NCI-H146 treated with DMSO at 0.1 percent for 48 hours (cell line): ENCODE results near the gene ZNF407.

Source experiments
- DNase-seq: peaks from one replicate; lab custom pipeline; 2025; ENCODE audit not compliant: unreplicated experiment; lab: John Stamatoyannopoulos, UW

The ZNF407 gene

DNA sequence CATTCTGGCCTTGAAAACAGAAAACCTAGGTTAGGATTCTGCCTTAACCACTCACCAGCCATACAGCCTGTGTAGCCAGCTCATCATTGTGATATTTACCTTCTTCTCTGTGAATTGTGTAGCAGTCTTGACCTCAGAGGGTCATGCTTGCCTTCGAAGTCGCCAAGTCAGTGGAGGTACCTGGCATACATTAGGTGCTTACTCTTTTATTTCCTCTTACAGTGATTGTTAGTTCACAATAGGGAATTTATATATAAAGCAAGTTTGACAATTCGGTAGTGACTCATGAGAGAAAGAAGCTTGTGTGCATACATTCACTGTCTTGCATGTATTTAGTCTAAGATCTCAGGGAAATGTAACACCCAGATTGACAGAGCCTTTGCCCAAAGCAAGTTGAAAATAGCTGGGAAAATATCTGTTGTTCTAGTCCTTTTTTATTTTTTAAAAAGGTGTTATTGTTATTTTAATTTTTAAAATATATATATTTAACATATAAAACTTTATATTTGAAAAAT lies 320.7 kb downstream of the ZNF407 start:
- no peak for DNase-seq

DNA sequence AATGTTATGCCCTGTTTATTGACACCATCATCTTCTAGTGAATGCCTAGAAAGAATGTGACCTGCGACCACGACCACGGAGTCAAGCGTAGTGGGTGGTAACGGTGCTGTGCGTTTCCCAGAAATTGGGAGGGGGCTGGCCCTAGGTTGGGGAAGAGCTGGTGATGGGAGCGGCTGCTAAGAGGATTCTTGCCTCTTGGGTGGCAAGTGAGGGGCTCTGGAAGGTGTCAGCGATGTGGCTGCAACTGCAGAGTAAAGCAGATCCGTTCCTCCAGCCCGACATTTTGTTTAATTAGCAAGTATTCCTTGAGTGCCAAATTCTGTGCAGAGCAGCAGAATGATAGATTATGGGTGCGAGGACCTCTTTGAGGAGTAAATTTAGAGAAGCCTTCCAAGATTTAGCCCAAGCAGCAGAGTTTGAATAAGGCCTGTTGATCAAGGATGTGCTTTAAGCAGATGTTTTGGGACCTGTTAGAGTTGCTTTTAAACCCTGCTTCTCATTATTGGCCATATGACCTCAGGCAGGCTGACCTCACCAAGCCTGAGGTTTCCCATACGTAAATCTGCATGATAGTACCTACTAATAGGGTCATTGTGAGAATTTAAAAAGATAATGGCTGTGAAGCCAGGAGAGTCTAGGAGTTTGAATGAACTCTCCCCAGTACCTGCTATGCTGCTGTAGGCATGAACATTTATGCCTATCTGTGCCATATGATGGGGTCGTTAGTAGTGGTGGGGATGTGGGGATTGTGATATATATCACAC lies 323.6 kb downstream of the ZNF407 start:
- no peak for DNase-seq

DNA sequence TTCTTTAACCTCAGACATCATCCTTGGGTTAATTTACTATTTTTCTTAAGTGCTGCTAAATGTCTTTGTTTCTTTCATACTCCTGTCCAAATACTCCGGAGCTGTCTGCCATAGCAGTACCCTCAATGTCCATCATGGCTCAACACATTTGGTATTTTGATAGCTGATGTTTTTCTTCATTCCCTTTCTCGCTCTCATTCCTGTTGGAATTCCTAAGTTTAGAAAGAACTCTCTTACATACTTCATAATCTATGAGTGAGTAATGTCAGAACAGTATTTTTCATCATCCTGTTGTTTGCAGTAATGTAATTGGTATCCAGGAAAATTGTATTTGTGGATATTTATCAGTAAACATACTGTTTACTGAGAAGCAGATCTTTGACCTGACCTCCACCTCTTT lies 328.4 kb downstream of the ZNF407 start:
- no peak for DNase-seq

DNA sequence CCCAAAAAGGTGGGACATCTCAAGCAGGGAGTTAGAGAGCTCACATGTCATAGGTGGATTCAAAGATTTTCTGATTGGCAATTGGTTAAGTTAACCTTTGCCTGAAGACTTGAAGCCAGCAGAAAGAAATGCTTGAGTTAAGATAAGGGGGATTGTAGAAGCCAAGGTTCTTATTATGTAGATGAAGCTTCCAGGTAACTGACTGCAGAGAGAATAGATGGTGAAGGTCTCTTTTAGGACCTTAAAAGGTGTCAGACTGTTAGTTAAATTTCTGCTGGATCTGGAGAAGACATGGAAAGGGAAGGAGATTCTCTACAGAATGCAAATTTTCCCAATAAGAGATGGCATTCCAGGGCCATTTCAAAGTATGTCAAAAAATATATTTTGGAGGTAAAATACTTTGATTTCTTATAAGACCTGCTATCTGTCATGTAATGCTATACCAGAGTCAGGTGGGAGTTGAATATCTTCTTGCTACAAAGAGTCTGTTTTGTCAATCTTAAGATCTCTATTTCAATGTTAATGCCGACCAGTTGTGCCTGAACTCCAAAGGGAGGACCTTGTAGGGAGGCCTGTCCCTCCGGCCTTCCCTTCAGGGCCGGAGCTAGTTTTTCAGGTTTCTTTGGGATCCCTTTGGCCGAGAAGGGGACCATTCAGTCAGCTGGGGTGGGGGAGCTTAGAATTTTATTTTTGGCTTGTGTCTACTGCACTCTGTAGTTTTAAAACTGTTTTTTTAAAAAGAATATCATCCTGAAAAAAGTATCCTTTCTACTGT lies 330.7 kb downstream of the ZNF407 start:
- no peak for DNase-seq

DNA sequence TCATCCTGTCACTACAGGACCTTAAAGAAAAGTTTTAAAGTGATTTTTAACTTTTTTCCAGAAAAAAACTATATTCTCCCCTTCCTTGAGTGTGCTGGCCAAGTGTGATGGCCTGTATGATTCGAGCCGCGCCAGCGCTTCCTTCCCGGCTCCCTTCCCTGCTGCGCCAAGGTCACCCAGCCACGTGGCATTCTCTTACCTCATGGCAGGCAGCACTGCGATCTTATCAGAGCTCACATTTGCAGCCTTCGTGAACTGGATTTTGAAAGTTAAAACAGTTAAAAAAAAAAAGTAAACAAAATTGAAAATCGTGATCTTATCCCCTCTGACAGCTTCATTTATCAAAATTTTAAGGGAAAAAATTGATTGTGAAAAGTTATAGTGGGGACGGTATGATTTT lies 331.4 kb downstream of the ZNF407 start:
- no peak for DNase-seq

DNA sequence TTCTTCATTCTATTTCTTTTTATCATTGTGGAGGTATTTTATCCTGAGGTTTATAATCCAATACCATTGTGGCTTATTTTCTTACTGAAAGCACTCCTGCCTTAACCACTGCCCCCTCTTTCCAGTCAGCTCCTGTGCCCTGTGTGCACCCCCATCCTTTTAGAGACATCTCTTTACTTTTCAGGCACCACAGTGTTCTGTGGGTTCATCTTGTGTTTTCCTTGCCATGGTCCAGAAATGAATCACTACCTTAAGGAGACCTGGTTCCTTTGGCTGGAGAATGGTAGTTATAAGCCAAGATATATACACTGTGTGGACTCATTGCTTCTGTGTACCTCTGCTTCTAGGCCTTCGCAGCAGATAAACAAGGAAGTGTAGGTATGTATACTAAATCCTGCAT lies 332.9 kb downstream of the ZNF407 start:
- no peak for DNase-seq

DNA sequence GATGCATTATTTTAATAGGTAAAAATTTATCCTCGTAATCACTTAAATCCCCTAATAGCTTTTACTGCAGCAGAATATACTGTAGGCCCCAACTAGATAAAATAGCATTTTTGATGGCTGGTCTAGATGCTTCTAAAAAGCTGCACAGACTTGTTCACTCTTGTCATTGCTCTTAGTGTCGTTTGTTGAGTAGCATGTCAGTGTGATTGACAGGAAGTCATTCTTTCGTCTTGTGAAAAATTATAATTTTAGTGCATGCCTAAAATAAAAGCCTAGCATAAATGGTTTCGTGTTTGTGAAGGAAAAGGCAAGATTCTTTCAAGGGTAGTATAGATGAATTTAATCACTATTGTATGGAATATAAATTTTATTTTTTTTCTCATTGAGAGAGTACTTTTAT lies 336.3 kb downstream of the ZNF407 start:
- DNase-seq: no peak

DNA sequence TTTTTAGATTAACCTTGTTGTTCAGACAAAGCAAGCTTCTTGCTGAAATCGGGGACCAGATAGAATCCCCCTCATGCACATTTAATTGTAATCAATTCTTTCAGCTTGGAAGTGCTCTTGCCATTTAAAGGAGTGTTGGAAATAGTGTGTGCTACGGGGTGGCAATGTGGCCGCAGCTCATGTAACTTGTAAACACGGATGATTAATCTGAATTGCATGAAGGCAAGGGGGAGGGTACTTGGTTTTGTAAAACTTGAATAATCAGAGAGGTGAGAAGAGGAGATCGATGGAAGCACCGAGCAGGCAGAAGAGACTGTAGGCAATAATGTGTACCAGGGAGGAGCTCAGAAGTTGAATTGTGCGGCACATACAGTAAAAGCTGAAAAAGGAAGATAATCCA lies 337.8 kb downstream of the ZNF407 start:
- DNase-seq: no peak

DNA sequence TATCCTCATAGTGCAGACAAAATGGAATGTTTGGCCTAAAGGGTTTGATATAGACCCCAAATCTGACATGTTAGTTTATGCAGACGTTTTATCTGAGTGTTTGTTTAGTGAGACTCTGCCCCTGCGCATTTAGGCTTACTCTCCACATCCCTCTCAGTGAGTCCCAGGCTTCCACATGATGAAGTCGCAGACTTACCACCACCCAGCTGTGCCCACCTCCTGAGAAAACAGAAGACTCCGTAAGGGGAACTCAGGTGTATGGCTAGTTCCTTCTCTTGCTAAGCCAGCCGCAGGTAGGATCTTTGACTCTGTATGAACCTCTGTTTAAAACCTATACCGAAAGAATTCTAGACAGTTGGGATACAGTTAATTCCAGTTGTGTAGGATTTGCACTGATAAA lies 338.7 kb downstream of the ZNF407 start:
- DNase-seq: no peak

DNA sequence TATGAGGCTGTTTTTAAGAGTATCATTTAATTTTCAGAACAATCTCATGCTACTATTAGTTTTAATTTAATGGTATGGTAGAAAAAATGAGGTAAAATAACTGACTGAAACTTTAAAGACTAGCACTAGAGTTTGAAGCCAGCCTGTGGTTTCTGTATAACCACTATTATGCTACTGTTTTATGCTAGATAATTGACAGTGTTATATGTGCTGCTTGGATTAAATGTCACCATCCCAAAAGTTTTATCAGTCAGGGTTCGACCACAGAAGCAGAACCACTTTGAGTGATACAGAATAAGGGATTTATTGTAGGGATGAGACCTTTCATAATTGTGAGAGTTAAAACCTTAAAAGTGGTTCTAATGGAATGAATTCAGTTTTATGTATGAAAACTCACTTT lies 339.6 kb downstream of the ZNF407 start:
- DNase-seq: no peak

DNA sequence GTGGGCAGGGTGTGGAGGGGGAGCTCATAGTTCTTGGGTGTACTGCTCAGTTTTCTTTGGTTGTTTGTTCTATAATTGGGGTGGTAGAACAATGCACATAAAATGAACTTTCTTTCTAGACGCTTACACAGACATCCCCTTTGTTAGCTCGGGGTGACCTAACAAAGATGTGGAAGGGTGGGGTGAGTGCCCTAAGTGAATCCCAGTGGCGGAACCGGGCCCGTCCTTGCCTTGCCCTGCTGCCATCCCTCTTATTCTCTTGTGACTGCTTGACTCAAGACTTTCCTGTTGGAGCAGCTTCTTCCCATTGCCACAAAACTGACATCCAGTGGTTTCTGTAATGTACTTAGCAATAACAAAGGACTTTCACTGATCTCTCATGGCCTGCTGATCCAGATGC lies 343.2 kb downstream of the ZNF407 start:
- no peak for DNase-seq

DNA sequence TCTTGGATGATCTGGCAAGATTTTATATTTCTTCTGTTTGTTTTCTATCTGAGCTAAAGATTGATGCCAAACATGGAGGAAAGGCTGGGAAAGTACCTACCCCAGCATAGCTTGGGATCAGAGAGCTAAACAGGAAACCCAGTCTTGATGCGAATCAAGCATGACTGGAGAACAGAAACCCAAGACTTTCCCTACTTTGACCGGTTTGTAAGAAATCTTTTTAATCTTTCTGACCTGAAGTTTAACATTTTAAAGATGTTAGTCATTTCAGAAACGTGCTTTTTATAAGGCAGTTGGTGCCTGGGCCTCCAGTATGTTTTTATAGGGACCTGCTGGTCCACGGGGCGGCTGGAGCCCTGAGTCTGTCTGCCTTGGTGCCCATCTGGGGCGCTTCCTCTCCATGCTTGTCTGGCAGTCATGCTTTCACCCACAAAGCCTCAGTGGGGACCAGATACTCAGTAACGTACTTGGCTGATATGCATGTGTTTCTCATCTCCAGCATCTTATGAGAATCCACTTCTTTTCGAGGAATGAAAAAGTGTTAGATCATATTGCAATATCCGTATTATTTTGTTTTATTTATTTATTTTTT lies 344.7 kb downstream of the ZNF407 start:
- DNase-seq: no peak

DNA sequence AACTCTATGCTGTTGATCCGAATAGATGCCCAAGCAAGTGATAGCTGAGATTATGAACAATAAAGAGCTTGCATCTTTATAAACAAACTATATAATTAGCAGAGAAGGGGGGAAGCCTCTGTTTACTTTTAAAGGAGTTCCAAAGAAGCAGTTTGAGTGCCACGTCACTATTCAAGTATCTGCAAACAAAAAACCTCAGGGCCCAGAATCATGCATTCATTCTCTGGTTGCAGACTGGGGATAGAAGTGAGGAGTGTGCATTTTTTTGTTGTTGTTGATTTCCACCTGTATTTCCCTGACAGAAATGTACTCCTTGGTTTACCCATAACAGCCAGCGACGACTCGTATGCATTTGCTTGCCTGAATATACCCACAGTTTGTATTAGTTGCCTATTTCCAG lies 347.0 kb downstream of the ZNF407 start:
- no peak for DNase-seq

DNA sequence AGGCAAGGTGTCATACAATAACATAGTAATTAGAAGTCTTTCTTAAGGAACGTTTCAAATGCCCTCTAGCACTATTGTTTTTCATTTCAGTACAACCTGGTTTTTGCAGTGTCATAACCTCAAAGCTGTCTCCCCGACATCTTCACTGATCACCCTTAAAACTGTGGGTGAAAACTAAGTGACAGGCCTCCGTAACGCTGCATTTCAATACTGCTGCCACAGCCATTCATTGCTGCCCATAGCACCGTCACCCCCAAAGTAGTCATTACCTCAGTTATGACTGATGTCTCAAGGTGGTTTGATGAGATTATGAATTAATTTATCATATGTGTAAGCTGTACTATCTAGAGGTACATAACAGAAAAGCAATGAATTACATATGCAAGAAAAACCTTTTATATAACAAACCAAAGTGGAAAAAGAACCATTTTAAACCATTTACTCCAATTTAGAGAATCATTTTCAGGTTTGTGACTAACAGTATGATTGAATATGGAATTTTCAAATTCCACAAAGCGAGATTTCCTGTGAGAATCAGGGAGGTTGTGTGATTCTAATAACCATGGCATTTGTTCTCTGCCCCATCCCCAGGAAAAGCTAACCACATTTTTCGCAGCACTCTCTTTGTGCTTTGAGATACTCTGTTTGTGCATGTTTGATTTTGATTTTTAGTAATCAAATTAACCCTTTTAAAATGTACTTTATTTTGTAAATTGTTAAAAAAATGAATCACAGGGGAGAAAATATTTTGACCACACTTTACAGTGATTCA lies 348.3 kb downstream of the ZNF407 start:
- DNase-seq: no peak

DNA sequence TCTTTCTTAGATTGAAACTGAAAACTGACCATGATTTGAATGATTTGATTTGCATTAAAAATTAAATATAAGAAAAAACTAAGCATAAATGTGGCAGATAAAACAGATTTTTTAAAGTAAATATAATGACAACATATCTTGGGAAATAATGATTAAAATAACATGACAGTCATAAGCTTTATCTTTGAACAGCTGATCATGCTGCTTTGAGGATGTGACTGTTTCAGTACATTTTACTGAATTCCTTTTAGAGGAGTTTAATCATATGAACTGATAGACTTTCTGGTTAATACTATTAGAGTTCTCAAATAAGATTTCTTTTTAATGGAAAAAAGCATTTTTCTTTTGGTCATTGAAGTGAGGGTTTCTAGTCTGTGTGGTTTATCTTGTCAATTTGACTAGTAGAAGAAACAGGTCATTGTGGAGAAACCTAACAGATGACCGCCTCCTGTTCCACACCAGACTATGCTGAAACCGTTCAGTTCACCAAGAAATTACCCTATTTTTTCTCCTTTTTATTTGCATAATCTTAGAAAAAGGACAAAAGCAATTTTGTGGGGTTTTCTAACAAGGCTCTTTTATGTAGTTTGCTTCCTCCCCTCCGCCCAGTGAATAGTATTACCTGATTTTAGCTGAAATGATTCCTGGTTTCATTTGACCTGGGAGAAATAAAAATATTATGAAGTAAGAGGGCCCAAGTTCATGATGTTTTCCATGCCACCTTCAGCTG lies 349.1 kb downstream of the ZNF407 start:
- DNase-seq: no peak

DNA sequence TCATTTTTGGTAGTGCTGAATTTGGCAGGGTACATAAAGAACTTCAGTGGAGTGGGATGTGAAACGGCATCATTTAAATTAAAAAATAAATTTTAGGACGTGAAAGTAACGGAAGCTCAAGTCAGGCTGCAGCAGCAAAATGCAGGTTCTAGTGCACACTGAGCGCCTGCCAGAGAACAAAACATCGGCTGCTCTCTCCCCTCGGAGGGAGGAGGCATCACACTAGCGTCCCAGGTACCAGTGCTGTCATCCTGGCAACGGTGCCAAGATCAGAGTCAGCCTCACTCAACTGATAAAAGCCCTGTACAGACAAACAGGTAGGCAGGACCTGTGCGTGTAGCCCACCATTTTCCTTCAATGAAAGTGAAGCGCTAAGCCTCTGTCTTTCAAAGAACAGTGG lies 349.7 kb downstream of the ZNF407 start:
- no peak for DNase-seq

DNA sequence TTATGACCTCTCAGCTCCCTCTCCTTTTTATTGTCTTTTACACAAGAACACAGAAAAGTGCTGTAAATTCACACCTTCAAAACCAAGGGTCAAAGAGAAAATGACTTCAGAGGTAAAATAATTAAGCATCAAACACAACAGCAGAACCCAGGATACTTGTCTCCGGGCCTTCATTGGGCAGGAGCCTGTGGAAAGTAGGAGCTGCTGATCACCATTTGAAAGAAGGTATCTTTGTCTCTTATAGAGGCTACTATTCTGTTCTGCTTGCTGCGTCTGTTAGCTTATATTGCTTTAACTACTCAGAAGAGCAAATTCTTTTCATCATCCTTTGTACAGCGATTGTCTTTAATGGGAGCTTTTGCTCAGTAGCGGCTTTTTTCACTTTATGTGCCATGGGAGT lies 350.2 kb downstream of the ZNF407 start:
- no peak for DNase-seq

DNA sequence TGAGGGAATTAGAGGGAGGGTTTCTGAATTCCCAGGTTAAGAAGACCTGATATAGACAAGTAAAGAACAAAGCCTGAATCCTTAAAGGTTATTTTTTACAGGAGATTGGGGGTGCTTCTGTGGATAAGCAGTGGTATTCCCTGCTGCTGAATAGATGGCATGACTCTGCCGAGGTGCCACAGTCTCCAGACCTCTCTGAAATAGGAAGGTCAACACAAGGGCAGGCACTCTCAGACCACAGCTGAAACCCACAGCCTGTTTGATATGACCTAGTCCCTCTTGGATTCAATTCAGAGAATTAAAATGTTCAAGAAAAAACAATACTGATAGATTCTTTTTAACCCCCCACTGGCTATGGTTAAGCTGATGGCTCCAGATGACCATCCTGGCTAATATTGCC lies 351.9 kb downstream of the ZNF407 start:
- DNase-seq: no peak

DNA sequence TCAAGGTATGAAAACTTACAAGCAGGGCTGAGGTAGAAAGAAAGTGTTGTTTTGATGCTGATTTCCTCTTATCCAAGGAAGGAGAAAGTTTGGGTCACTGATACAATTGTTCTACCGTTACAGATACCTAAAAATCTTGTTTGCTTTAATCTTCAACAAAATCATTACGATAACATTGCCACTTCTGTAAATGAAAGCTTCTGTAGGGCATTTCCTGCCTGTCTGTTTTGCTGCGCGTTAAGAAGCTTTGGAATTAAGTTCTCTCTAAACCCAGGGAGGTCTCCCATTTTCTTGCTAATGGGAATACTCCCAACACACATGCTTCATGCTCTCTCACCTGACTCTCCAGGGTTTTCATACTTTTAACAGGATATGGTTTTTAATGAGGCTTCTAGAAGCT lies 352.8 kb downstream of the ZNF407 start:
- no peak for DNase-seq

DNA sequence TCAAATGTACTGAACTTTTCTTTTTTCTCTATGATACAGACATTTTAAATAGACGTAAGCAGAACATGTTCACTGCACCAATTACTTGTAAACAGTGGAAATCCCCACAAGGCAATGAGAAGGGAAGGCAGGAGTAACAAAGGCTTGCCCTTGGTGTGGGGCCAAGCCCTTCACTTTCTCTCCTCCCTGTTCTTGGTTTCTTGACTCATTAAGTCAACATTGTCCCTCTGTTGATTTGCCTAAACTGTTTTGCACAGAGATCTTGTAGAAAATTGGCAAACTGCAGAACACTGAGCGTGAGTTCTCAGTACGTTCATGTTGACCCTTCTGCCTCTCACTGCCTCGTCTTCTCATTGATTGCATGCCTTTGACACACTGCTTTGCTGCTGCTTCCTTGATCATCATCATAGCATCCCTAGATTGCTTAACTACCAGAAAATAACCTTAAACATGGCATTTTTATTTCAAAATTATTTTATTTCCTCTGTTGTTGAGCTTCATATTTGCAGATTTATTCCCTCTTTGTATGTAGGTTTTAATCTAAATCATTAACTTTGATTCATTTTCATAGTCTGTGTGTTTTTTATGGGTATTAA lies 353.6 kb downstream of the ZNF407 start:
- no peak for DNase-seq
